Thyroid gland (tissue), 4 donors: ENCODE data around the gene KRTAP19-3.

Experiments
- CTCF ChIP-seq, 6 experiments: fragments of 200-600 bp in 3 of 6; fragments of 450-650 bp in 3 of 6; sonication (generic) in 3 of 6; IDR thresholded peaks; one replicate each; pipeline ENCODE4 v1.5.1; 2016 to 2019; ENCODE audit warnings: antibody characterized with exemption in 6 of 6, mild to moderate bottlenecking in 2 of 6, inconsistent platforms in 1 of 6, moderate library complexity in 1 of 6
- POLR2A ChIP-seq, 2 donors: fragments of 450-650 bp; IDR thresholded peaks; one replicate each; pipeline ENCODE4 v1.6.1; 2017; ENCODE audit warnings: antibody characterized with exemption in 2 of 2, mild to moderate bottlenecking in 2 of 2, moderate library complexity in 1 of 2

GRCh38 chr21:30443226-30443625 is 48.6 kb downstream of the KRTAP19-3 start:
- TF ChIP-seq CTCF (IDR thresholded peaks at IDR 0.05) (no peak), POLR2A (IDR thresholded peaks at IDR 0.05) (no peak)
